Muscle layer of colon (tissue), 2 donors: ENCODE data around the gene ATAD2B.
"Not testable (repeated sequence)": the region's sequence is repeated elsewhere in the genome, so short reads cannot be mapped to it uniquely, and the experiment has no call there.

ENCODE experiments used
- H3K27ac ChIP-seq: one replicate; pipeline ENCODE4 v1.7.0; 2013; ENCODE audit warnings: low read depth, mild to moderate bottlenecking, low read length, moderate library complexity
- H3K27me3 ChIP-seq, 2 donors: one replicate each; pipeline ENCODE4 v1.7.0; 2013; ENCODE audit warnings: low read length in 2 of 2, mild to moderate bottlenecking in 2 of 2; ENCODE audit not compliant: insufficient read depth in 2 of 2, control insufficient read depth in 1 of 2
- H3K36me3 ChIP-seq: one replicate; pipeline ENCODE4 v1.7.0; 2013; ENCODE audit warnings: mild to moderate bottlenecking, low read length; ENCODE audit not compliant: insufficient read depth
- H3K4me1 ChIP-seq: one replicate; pipeline ENCODE4 v1.7.0; 2013; ENCODE audit warnings: mild to moderate bottlenecking, low read length; ENCODE audit not compliant: insufficient read depth
- H3K4me3 ChIP-seq, 2 donors: one replicate each; pipeline ENCODE4 v1.7.0; 2013; ENCODE audit warnings: low read length in 2 of 2, low read depth in 1 of 2, mild to moderate bottlenecking in 1 of 2, moderate library complexity in 1 of 2
- H3K9ac ChIP-seq: one replicate; pipeline ENCODE4 v1.7.0; 2013; ENCODE audit warnings: low read length
- H3K9me3 ChIP-seq: one replicate; pipeline ENCODE4 v1.7.0; 2013; ENCODE audit warnings: mild to moderate bottlenecking, low read length
- donor health status: abdominal sarcoma.
- donor health status: Adenocarcinoma of cecum.

The ATAD2B gene

GRCh38 chr2:23926750-23927571 lies at the start of gene ATAD2B:
TSS of gene ATAD2B (minus strand) at chr2:23927123. CDS start at chr2:23926770, 353 bp downstream.
- H3K4me3 ChIP-seq, result peak within 1 kb of the TSS; percentile 67 to 72
- H3K9ac ChIP-seq, result peak within 1 kb of the TSS; percentile 89
- H3K36me3 ChIP-seq, result no peaks in the 10 kb centered on the region
- H3K27ac ChIP-seq, result peak within 1 kb of the TSS; percentile 94
- peaks cover 23% of the 10 kb centered on the region for H3K4me1 ChIP-seq
- H3K9me3 ChIP-seq, result no peaks in the 10 kb centered on the region
- no peaks in the 10 kb centered on the region for H3K27me3 ChIP-seq

GRCh38 chr2:23967846-23968245 lies 40.9 kb upstream of the ATAD2B start:
- no peaks in the 10 kb centered on the region for H3K4me1 ChIP-seq
- H3K9me3 ChIP-seq, result no peaks in the 10 kb centered on the region
- no peaks in the 10 kb centered on the region for H3K27me3 ChIP-seq

GRCh38 chr2:23954325-23955014 lies 27.5 kb upstream of the ATAD2B start:
- no peaks in the 10 kb centered on the region for H3K4me1 ChIP-seq
- no peaks in the 10 kb centered on the region for H3K27me3 ChIP-seq
- no peaks in the 10 kb centered on the region for H3K9me3 ChIP-seq
- no peak overlapping the region for H3K9ac ChIP-seq
- H3K27ac ChIP-seq, result no peak overlapping the region
- H3K36me3 ChIP-seq, result no peaks in the 10 kb centered on the region
- H3K4me3 ChIP-seq, result no peak overlapping the region

More at GRCh38 chr2:23967846-23968245, 40.9 kb upstream of the ATAD2B start:
- no peak overlapping the region for H3K4me3 ChIP-seq
- H3K27ac ChIP-seq, result no peak overlapping the region
- no peaks in the 10 kb centered on the region for H3K36me3 ChIP-seq
- H3K9ac ChIP-seq, result no peak overlapping the region

- Histone ChIP-seq H3K4me1 (no peaks in the 10 kb centered on the region), H3K27me3 (no peaks in the 10 kb centered on the region), H3K9ac (no peak overlapping the region), H3K27ac (no peak overlapping the region), H3K9me3 (no peaks in the 10 kb centered on the region), H3K4me3 (no peak overlapping the region), H3K36me3 (no peaks in the 10 kb centered on the region)
These were observed 26.7 kb upstream of the ATAD2B start for GRCh38 chr2:23953625-23954024.

- not testable (repeated sequence) for H3K9me3 ChIP-seq, H3K36me3 ChIP-seq, H3K4me3 ChIP-seq, H3K9ac ChIP-seq, H3K27me3 ChIP-seq, H3K4me1 ChIP-seq, H3K27ac ChIP-seq
These were observed 25.6 kb upstream of the ATAD2B start for GRCh38 chr2:23952558-23952957.

- Histone ChIP-seq H3K9me3 (no peaks in the 10 kb centered on the region), H3K4me1 (peaks cover 5% of the 10 kb centered on the region), H3K36me3 (no peaks in the 10 kb centered on the region), H3K4me3 (no peak overlapping the region), H3K27ac (no peak overlapping the region), H3K27me3 (no peaks in the 10 kb centered on the region), H3K9ac (no peak overlapping the region)
These were observed 20.4 kb upstream of the ATAD2B start for GRCh38 chr2:23947350-23947749.

- no peak overlapping the region for H3K27ac ChIP-seq
- H3K9me3 ChIP-seq, result no peaks in the 10 kb centered on the region
- no peaks in the 10 kb centered on the region for H3K36me3 ChIP-seq
- no peak overlapping the region for H3K9ac ChIP-seq
- H3K27me3 ChIP-seq, result no peaks in the 10 kb centered on the region
- H3K4me3 ChIP-seq, result no peak overlapping the region
- peaks cover 11% of the 10 kb centered on the region for H3K4me1 ChIP-seq
These were observed 18.1 kb upstream of the ATAD2B start for GRCh38 chr2:23944976-23945375.

GRCh38 chr2:23944527-23944926 lies 17.6 kb upstream of the ATAD2B start:
- H3K27ac ChIP-seq, result no peak overlapping the region
- no peak overlapping the region for H3K9ac ChIP-seq
- no peaks in the 10 kb centered on the region for H3K27me3 ChIP-seq
- H3K4me1 ChIP-seq, result peaks cover 12% of the 10 kb centered on the region
- no peaks in the 10 kb centered on the region for H3K36me3 ChIP-seq
- no peak overlapping the region for H3K4me3 ChIP-seq
- no peaks in the 10 kb centered on the region for H3K9me3 ChIP-seq

GRCh38 chr2:23943666-23944065 lies 16.7 kb upstream of the ATAD2B start:
- H3K9me3 ChIP-seq, result no peaks in the 10 kb centered on the region
- peaks cover 20% of the 10 kb centered on the region for H3K4me1 ChIP-seq
- H3K27ac ChIP-seq, result no peak overlapping the region
- H3K4me3 ChIP-seq, result no peak overlapping the region
- H3K9ac ChIP-seq, result no peak overlapping the region
- H3K36me3 ChIP-seq, result no peaks in the 10 kb centered on the region
- no peaks in the 10 kb centered on the region for H3K27me3 ChIP-seq

GRCh38 chr2:23941644-23942043 lies 14.7 kb upstream of the ATAD2B start:
- H3K4me3 ChIP-seq, result no peak overlapping the region
- H3K27ac ChIP-seq, result no peak overlapping the region
- no peak overlapping the region for H3K9ac ChIP-seq

GRCh38 chr2:23940718-23941620 lies 14.0 kb upstream of the ATAD2B start:
- peak overlapping the region; percentile 72 for H3K27ac ChIP-seq
- peak overlapping the region; percentile 74 to 85 for H3K4me3 ChIP-seq
- no peaks in the 10 kb centered on the region for H3K27me3 ChIP-seq
- H3K9me3 ChIP-seq, result no peaks in the 10 kb centered on the region
- peaks cover 20% of the 10 kb centered on the region for H3K4me1 ChIP-seq
- peak overlapping the region; percentile 79 for H3K9ac ChIP-seq
- H3K36me3 ChIP-seq, result no peaks in the 10 kb centered on the region

More at GRCh38 chr2:23941644-23942043, 14.7 kb upstream of the ATAD2B start:
- H3K4me1 ChIP-seq, result peaks cover 20% of the 10 kb centered on the region
- H3K27me3 ChIP-seq, result no peaks in the 10 kb centered on the region
- no peaks in the 10 kb centered on the region for H3K36me3 ChIP-seq
- no peaks in the 10 kb centered on the region for H3K9me3 ChIP-seq
